HG03196 (cell line): ENCODE results near the gene GLIPR2.

Experiments
- ATAC-seq: cut with Tn5 transposase; IDR thresholded peaks from one replicate; pipeline ENCODE4 v1.9.1; 2021; ENCODE audit not compliant: unreplicated experiment

GLIPR2 gene

GRCh38 chr9:36190388-36191289 is 54.1 kb downstream of the GLIPR2 start, which contains the start of gene CLTA:
Gene CLTA, plus strand, starts transcription at chr9:36190921. Its CDS starts 136 bp downstream, at chr9:36191057.
- ATAC-seq = peak; percentile 92

GRCh38 chr9:36191290-36191645 is 54.7 kb downstream of the GLIPR2 start:
- peak; percentile 16 for ATAC-seq

DNA sequence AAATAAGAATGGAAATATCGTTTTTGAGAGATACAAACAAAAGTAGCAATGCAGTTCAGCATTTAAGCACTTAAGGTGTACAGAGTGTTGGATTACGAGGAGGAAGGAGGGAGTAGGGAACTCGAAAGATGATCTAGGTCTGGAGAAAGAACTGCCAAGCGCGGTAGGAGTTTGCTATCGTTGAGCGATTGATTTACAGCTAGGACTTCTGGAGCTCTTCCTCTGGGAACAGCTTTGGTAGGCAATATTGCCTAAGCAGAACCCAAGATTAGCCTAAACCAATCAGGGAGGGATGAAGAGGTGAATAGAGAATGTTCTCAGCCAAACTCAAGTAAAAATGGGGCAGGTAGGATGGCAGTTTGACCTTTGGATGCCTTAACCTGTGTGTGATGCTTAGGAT is 55.2 kb downstream of the GLIPR2 start:
- ATAC-seq = no peak

GRCh38 chr9:36192196-36192595 is 55.7 kb downstream of the GLIPR2 start:
- no peak for ATAC-seq

GRCh38 chr9:36193023-36193422 is 56.5 kb downstream of the GLIPR2 start:
- ATAC-seq = no peak

DNA sequence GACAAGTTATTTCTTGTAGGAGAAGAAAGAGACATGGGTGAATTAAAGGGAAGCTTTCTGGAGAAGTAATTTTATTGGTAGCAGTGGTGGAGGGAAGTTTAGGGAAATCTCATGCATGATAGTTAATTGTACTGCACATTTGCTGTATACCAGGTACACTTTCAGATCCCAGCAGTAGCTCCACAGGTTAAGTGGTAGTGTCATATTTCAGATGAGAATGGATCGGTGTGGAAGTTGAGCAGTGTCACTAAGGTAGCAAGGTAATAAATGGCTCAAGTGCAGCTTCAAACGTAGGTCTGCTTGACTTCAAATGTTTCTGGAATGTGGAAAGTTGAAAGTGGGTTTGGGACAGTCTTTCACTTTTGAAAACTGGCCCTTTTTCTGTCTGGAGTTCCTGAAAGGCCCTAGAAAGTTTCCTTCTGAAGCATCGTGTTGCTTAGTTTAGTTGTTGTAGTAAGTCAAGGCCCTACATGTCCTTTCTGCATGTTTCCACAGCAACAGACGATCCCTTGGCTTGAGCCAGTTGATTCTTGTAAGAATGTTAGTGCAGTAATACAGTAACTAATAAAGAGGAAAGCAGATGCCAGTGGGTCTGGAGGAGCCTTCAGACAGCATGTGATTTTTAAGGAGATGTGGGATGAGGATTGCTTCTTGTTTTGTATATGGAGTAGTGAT is 57.9 kb downstream of the GLIPR2 start:
- ATAC-seq = no peak

DNA sequence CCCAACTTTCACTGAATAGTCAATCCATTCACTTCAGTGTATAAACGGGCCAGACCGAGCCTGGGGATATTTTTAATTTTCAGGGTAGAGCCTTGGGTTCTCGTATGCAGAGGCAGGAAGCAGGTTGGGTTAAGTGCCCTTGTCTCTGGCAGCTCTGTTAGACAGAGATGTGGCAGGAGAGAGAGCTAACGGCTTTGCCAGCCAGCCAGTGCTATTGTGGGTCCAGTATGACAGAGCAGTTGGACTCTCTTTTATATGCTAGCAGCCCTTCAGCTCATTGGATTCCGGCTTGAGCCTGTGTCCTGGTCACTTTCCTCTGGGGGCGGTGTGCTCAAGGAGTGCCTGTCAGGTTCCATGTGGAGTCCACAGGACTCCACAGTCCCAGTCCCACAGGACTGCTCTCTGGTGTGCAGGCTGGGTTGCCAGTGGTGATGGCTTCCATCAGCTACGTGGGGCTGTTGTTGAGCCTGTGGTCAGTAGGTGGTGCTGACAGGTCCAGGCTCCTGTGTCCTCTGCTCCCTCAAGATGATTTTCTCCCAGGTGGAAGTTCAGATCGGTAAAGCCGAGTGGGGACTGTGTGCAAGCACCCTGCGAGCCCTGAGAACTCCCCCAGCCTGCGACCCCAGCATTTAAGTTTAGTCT is 68.5 kb downstream of the GLIPR2 start:
- ATAC-seq = no peak

DNA sequence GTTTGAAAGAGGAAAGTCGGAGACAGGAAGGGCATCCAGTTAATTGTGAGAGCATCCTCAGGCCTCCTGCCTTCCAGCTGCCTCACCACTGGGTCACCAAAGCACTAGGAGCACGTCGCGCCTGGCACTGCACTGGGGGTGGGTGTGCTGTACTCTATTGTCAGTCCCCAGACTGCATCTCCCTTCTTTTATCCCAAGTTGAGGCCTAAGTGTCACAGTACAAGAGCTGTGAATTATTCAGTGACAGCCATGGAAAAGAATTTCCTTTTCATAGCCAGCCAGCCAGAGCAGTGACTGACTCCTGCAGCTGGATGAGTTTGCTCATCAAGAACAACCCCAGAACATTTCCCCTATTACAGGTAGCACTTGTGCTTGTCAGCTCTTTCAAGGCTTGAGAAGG is 70.5 kb downstream of the GLIPR2 start:
- ATAC-seq = no peak

- ATAC-seq = no peak
These were observed 71.0 kb downstream of the GLIPR2 start for GRCh38 chr9:36207546-36208012.

- ATAC-seq = no peak
These were observed 72.2 kb downstream of the GLIPR2 start for GRCh38 chr9:36208521-36209253.

- no peak for ATAC-seq
These were observed 74.2 kb downstream of the GLIPR2 start for GRCh38 chr9:36210722-36211121.

GRCh38 chr9:36211510-36211909 is 75.0 kb downstream of the GLIPR2 start:
- ATAC-seq = no peak

- ATAC-seq = no peak
These were observed 76.9 kb downstream of the GLIPR2 start for GRCh38 chr9:36213387-36213786.
